ENCODE measurements around the gene KNOP1.
"Not testable (repeated sequence)": the region's sequence is repeated elsewhere in the genome, so short reads cannot be mapped to it uniquely, and the experiment has no call there.

GRCh38 chr16:19716728-19717127, 1.3 kb downstream of the KNOP1 start:
- not testable (repeated sequence) for TF ChIP-seq CTCF (IDR thresholded peaks at IDR 0.05 in 4 of 5, conservative IDR thresholded peaks at IDR 0.05 in 1 of 5); POLR2A (IDR thresholded peaks at IDR 0.05)
